ENCODE results near the gene SCYL1. TPM values are rescaled to one million over a fixed set of nuclear protein-coding genes. Genes with fewer than 3 reads are reported as not detected.

SCYL1 gene
- total and polyA plus RNA-seq, 8 donors: 51.7 to 82.5 (median 60.9) TPM

GRCh38 chr11:65545853-65546216, 21.0 kb downstream of the SCYL1 start:
- no peak for TF ChIP-seq CTCF (IDR thresholded peaks at IDR 0.05)
- no peaks in the 10 kb centered on the region for H3K9me3 ChIP-seq
- intact Hi-C loops (cut with DNase I): loop anchor here in 1 of 2 donors (10.0 kb wide), 1 partner anchor 49 kb away; the partner anchor contains the start of gene KCNK7
- no peaks in the 10 kb centered on the region for H3K36me3 ChIP-seq
- H3K27ac ChIP-seq: peak overlapping the region; percentile 48 to 61
- peak overlapping the region in 1 of 2 donors; percentile 53 for H3K4me3 ChIP-seq
- no peak for DNase-seq
- H3K27me3 ChIP-seq: no peaks in the 10 kb centered on the region
- ATAC-seq: no peak
- peaks cover 13 to 30% of the 10 kb centered on the region in 2 donors for H3K4me1 ChIP-seq

- no peaks in the 10 kb centered on the region for H3K36me3 ChIP-seq
- peaks cover 8 to 27% of the 10 kb centered on the region in 2 donors for H3K4me1 ChIP-seq
- peak overlapping the region; percentile 25 to 53 for H3K4me3 ChIP-seq
- H3K9me3 ChIP-seq: no peaks in the 10 kb centered on the region
- intact Hi-C loops (cut with DNase I): loop anchor here in 1 of 2 donors (10.0 kb wide), 1 partner anchor 48 kb away; the partner anchor contains the start of gene KCNK7
- no peaks in the 10 kb centered on the region for H3K27me3 ChIP-seq
- ATAC-seq (peak; percentile 93), DNase-seq (peak in 3 of 4 donors; percentile 74 to 100 (median 95))
- peak overlapping the region; percentile 48 to 61 for H3K27ac ChIP-seq
- no peak for TF ChIP-seq CTCF (IDR thresholded peaks at IDR 0.05)
Measured at GRCh38 chr11:65546217-65546958, 21.5 kb downstream of the SCYL1 start.

- Histone ChIP-seq H3K4me1 (peaks cover 0 to 32% of the 10 kb centered on the region in 2 donors), H3K36me3 (no peaks in the 10 kb centered on the region), H3K4me3 (no peak overlapping the region), H3K27me3 (no peaks in the 10 kb centered on the region), H3K9me3 (no peaks in the 10 kb centered on the region), H3K27ac (no peak overlapping the region)
- DNase-seq (no peak), ATAC-seq (no peak)
- intact Hi-C loops (cut with DNase I): loop anchor here in 1 of 2 donors (10.0 kb wide), 1 partner anchor 47 kb away; the partner anchor contains the start of gene KCNK7
- no peak for TF ChIP-seq CTCF (IDR thresholded peaks at IDR 0.05)
Measured at GRCh38 chr11:65547446-65548125, 22.7 kb downstream of the SCYL1 start.

- peaks cover 0 to 40% of the 10 kb centered on the region in 2 donors for H3K4me1 ChIP-seq
- H3K27me3 ChIP-seq: no peaks in the 10 kb centered on the region
- H3K4me3 ChIP-seq: no peak overlapping the region
- no peaks in the 10 kb centered on the region for H3K36me3 ChIP-seq
- intact Hi-C loops (cut with DNase I): loop anchor here in 1 of 2 donors (10.0 kb wide), 1 partner anchor 46 kb away; the partner anchor contains the start of gene KCNK7
- no peak for DNase-seq
- H3K9me3 ChIP-seq: no peaks in the 10 kb centered on the region
- H3K27ac ChIP-seq: no peak overlapping the region
- ATAC-seq: no peak
- TF ChIP-seq CTCF (IDR thresholded peaks at IDR 0.05): no peak
Measured at GRCh38 chr11:65548395-65548794, 23.5 kb downstream of the SCYL1 start.

GRCh38 chr11:65549096-65549495, 24.2 kb downstream of the SCYL1 start:
- Histone ChIP-seq H3K36me3 (no peaks in the 10 kb centered on the region), H3K27ac (no peak overlapping the region), H3K4me3 (no peak overlapping the region), H3K27me3 (no peaks in the 10 kb centered on the region), H3K9me3 (no peaks in the 10 kb centered on the region), H3K4me1 (peaks cover 0 to 47% of the 10 kb centered on the region in 2 donors)
- intact Hi-C loops (cut with DNase I): loop anchor here in 1 of 2 donors (10.0 kb wide), 1 partner anchor 46 kb away; the partner anchor contains the start of gene KCNK7
- TF ChIP-seq CTCF (IDR thresholded peaks at IDR 0.05): no peak
- no peak for DNase-seq
- ATAC-seq: no peak

Data from left lung (tissue), 10 donors.